ENCODE results near the gene THAP7. TPM values are rescaled to one million over a fixed set of nuclear protein-coding genes. Genes with fewer than 3 reads are reported as not detected.
A peak's percentile ranks its signal among the peaks of the same experiment; 100 is the strongest.

The THAP7 gene
- total RNA-seq, 1 experiment from 2014 or later: 24.6 TPM

DNA sequence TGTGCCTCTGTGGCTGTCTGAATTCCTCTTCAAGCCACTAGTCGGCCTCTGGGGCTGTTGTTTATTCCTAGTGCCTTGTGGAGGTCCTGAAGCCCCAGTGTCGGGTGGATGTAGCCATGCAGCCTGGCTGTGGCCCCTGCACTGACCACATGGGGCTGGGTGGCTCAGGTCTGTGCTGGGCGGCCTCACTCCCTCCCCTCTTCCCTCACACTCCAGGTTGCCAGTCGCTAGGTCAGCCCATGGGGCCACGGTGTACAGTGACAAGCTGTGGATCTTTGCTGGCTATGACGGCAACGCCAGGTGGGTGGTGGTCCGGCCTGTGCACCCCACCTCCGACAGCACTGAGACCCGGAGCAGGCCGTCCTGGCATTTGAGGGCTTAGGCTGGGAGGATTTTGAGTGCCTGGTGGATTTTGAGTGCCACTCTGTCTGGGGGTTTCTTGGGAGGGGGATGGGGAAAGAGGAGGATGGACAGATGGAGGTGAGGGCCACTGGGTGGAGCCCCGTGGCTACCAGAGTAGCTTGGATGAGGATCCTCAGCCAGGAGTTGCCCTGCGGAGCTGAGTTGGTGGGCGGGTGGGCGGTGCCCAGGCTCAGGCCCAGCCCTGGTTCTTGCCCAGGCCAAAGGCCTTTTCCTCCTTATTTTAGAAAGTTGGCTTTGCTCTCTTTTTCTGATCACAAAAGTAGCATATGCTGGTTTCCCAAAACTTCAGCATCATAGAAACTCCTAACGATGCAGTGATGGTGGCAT, 13.2 kb downstream of the THAP7 start:
- Histone ChIP-seq H3K9ac (ENCODE audit: extremely low read depth, insufficient read length, low read length) (no peak overlapping the region), H3K56ac (ENCODE audit: insufficient read length, low read depth, low read length) (no peak overlapping the region), H3K27ac (ENCODE audit: insufficient read length, low read depth, low read length) (no peak overlapping the region), H2AK5ac (ENCODE audit: insufficient read length, low read length) (no peak overlapping the region), H3K9me3 (ENCODE audit: control insufficient read depth, low read depth, low read length) (no peaks in the 10 kb centered on the region), H3K18ac (ENCODE audit: insufficient read length, low read depth, low read length) (no peak overlapping the region), H3K79me2 (ENCODE audit: insufficient read depth, low read length) (no peaks in the 10 kb centered on the region), H2BK120ac (ENCODE audit: low read depth, low read length, poor library complexity, severe bottlenecking) (no peak overlapping the region), H4K5ac (ENCODE audit: insufficient read length, low read depth, low read length) (no peak overlapping the region), H3K23me2 (ENCODE audit: insufficient read length, low read depth, low read length, poor library complexity, severe bottlenecking) (no peaks in the 10 kb centered on the region), H4K91ac (ENCODE audit: insufficient read length, low read depth, low read length) (no peak overlapping the region), H4K20me1 (ENCODE audit: control insufficient read depth, insufficient read depth, insufficient read length) (no peaks in the 10 kb centered on the region), H3T11ph (ENCODE audit: low read length) (no peak overlapping the region), H3K4ac (ENCODE audit: low read depth, low read length) (no peak overlapping the region), H4K8ac (replicated peaks; ENCODE audit: insufficient read length, low read depth, low read length) (no peak overlapping the region), H2BK5ac (ENCODE audit: insufficient read length, low read length) (no peak overlapping the region), H3K14ac (ENCODE audit: insufficient read depth, low read length) (no peak overlapping the region), H3K4me1 (ENCODE audit: insufficient read depth, low read length) (no peaks in the 10 kb centered on the region), H3K27me3 (ENCODE audit: insufficient read depth, low read length) (no peaks in the 10 kb centered on the region), H2BK15ac (ENCODE audit: low read depth, low read length) (no peak overlapping the region), H3K4me2 (ENCODE audit: insufficient read depth, insufficient read length, low read length) (no peak overlapping the region), H2BK12ac (ENCODE audit: insufficient read length, low read depth, low read length) (no peak overlapping the region), H3K23ac (ENCODE audit: insufficient read length, low read depth, low read length) (no peak overlapping the region), H2AFZ (ENCODE audit: low read length) (no peak overlapping the region), H2BK20ac (ENCODE audit: low read depth, low read length, poor library complexity, severe bottlenecking) (no peak overlapping the region), H3K79me1 (ENCODE audit: insufficient read depth, low read depth, low read length, poor library complexity, severe bottlenecking) (no peaks in the 10 kb centered on the region)
- Mint-ChIP-seq H3K27me3 (ENCODE audit: low read depth) (no peaks in the 10 kb centered on the region), H3K4me1 (0 out of 4 replicates have a peak, but pooled peaks cover 0 to 2% of the 10 kb centered on the region in 2 experiments), H3K9me3 (no peaks in the 10 kb centered on the region; a peak in 1 of 5 replicates), H3K36me3 (ENCODE audit: insufficient read depth in 1 of 3, low read depth in 3 of 3) (peaks cover 0 to 42% (median 24%) of the 10 kb centered on the region in 3 experiments), H3K27ac (no peak overlapping the region), H3K4me3 (no peak overlapping the region)
- DNase-seq: no peak
- no CpG with 5 or more reads among the region's 16 CpGs for WGBS (ENCODE audit: extremely low coverage, insufficient read length, low lambda C conversion rate)
- TF ChIP-seq, protein P1, sequence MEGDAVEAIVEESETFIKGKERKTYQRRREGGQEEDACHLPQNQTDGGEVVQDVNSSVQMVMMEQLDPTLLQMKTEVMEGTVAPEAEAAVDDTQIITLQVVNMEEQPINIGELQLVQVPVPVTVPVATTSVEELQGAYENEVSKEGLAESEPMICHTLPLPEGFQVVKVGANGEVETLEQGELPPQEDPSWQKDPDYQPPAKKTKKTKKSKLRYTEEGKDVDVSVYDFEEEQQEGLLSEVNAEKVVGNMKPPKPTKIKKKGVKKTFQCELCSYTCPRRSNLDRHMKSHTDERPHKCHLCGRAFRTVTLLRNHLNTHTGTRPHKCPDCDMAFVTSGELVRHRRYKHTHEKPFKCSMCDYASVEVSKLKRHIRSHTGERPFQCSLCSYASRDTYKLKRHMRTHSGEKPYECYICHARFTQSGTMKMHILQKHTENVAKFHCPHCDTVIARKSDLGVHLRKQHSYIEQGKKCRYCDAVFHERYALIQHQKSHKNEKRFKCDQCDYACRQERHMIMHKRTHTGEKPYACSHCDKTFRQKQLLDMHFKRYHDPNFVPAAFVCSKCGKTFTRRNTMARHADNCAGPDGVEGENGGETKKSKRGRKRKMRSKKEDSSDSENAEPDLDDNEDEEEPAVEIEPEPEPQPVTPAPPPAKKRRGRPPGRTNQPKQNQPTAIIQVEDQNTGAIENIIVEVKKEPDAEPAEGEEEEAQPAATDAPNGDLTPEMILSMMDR (conservative IDR thresholded peaks at IDR 0.05): peak; percentile 11; the same call in 1 of the 3 replicates

All from H9 (cell line).